ENCODE data around the gene ETFA. TPM values are rescaled to one million over a fixed set of nuclear protein-coding genes. Genes with fewer than 3 reads are reported as not detected.

Gene ETFA
- polyA plus RNA-seq, 3 donors, result 153 to 173 (median 166) TPM

DNA sequence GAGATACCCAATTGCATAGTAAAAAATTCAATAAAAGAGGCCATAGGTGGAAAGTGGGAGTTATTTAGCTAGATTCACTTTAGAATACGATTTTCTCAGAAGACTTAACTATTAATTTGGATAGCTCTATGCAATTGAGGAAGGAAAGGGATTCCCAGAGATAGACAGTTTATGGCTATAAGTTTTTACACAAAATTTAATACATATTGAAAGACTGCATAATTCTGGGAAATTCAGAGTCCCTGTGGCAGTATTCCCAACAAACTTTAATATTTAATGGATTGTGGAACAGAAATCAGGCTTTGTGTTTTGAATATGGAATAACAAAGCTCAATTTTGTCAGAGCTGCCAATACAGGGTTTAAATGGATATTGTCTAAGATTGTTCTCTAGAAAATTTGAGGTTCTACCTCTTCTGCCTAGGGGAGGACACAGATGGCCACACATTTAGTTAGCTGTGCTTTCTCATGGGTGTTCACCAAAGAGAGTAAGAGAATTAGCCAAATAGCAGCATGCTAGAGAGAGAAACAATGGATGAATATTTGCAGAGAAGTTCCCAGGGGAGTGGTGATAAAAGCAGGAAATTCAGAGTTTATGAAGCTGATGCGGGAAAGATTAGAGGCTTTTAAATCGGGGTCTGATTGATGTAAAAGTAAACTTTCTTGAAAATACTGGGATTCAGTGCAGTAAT, 33.8 kb upstream of the ETFA start:
- peak in 1 of 11 donors; percentile 18 for DNase-seq (ENCODE audit: extremely low read depth in 1 of 11, low read depth in 9 of 11, low spot score in 4 of 11)

DNA sequence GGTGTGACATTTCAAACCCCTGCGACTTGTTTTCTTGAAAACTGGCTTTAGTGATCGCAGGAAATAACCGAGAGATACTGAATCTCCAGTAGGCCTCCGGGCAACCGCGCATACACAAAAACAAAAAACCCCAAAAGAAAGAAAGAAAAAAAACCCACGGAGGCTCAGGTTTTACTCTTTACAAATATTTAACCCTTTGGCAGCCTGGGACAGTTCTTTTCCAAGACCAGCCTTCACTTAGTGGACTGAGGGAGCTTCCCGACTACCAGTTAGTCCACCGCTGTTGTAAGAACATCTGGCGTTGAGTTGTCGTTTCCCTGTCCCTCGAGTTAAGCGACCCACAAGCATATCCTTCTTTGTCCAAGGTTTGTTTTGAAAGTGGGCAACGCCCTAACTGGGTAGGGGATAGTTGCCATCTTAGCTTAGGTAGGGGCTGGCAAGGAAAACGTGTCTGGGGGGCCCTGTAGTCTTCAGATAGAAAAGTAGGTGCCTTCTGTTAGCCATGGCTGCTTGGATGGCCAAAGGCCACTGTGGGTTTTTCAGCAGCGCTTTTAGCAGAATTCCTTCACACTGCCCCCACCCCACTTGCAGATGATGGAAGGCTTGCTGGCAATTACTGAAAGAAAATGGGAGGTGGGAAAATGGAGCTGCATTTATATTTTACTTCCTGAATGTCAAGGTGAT, 32.2 kb upstream of the ETFA start:
- peak in 1 of 11 donors; percentile 12 for DNase-seq (ENCODE audit: extremely low read depth in 1 of 11, low read depth in 9 of 11, low spot score in 4 of 11)

DNA sequence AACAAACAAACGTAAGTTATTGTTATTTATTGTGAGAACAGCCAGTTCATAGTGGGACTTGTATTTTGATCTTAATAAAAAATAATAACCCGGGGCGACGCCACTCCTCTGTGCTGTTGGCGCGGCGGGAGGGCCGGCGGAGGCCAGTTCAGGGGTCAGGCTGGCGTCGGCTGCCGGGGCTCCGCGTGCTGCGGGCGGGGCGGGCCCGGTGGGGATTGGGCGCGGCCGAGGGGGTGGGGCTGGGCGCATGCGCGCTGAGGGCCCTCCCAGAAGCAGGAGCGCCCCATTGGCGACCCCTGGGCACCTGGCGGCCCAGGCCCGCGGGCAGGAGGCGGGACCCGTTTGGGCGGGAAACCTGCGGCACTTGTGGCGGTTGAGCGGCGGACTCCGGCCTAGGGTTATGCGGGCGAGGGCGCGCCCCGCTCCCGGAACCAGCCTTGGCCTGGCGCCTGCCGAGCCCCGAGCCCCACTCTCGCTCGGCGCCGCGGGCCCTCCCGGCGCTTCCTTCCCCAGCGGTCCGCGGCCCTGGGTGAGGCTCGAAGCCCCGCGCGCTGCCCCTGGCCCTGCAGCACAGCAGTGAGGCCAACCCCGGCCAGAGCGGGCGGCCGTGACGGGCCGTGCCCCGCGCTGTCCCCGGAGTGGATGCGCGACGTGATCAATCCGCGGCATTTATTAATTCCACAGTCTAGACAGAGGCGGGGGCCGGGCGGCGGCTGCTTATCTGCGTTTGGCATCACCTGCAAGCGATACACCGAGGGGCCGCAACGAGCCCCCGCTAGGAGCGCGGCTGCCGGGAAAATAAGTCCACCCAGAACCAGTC, 31.3 kb upstream of the ETFA start:
- DNase-seq (ENCODE audit: extremely low read depth in 1 of 11, low read depth in 9 of 11, low spot score in 4 of 11), result no peak

- DNase-seq (ENCODE audit: extremely low read depth in 1 of 11, low read depth in 9 of 11, low spot score in 4 of 11), result peak in 1 of 11 donors; percentile 12
Measured at GRCh38 chr15:76342058-76342381, 30.8 kb upstream of the ETFA start.

GRCh38 chr15:76341366-76342057, 30.2 kb upstream of the ETFA start:
- DNase-seq (ENCODE audit: extremely low read depth in 1 of 11, low read depth in 9 of 11, low spot score in 4 of 11), result no peak

GRCh38 chr15:76340803-76341365, 29.6 kb upstream of the ETFA start:
- DNase-seq (ENCODE audit: extremely low read depth in 1 of 11, low read depth in 9 of 11, low spot score in 4 of 11), result peak in 1 of 11 donors; percentile 18

DNA sequence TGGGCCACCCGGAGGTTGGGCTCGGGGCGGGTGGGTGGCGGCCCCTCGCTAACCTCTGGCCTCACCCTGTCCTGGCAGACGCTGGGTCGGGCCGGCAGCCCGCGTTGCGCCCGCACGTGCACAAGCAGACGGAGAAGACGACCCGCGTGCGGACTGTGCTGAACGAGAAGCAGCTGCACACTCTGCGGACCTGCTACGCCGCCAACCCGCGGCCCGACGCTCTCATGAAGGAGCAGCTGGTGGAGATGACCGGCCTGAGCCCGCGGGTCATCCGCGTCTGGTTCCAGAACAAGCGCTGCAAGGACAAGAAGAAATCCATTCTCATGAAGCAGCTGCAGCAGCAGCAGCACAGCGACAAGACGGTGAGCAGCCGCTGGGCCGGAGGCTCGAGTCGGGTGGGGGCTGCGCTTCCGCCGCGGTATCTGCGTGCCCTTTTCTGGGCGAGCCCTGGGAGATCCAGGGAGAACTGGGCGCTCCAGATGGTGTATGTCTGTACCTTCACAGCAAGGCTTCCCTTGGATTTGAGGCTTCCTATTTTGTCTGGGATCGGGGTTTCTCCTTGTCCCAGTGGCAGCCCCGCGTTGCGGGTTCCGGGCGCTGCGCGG, 29.0 kb upstream of the ETFA start:
- DNase-seq (ENCODE audit: extremely low read depth in 1 of 11, low read depth in 9 of 11, low spot score in 4 of 11), result peak in 1 of 11 donors; percentile 42

GRCh38 chr15:76339305-76340197, 28.3 kb upstream of the ETFA start:
- peak in 1 of 11 donors; percentile 39 for DNase-seq (ENCODE audit: extremely low read depth in 1 of 11, low read depth in 9 of 11, low spot score in 4 of 11)

GRCh38 chr15:76338486-76339304, 27.4 kb upstream of the ETFA start:
- DNase-seq (ENCODE audit: extremely low read depth in 1 of 11, low read depth in 9 of 11, low spot score in 4 of 11), result peak in 1 of 11 donors; percentile 32

GRCh38 chr15:76337696-76338485, 26.6 kb upstream of the ETFA start:
- DNase-seq (ENCODE audit: extremely low read depth in 1 of 11, low read depth in 9 of 11, low spot score in 4 of 11), result peak in 1 of 11 donors; percentile 22

DNA sequence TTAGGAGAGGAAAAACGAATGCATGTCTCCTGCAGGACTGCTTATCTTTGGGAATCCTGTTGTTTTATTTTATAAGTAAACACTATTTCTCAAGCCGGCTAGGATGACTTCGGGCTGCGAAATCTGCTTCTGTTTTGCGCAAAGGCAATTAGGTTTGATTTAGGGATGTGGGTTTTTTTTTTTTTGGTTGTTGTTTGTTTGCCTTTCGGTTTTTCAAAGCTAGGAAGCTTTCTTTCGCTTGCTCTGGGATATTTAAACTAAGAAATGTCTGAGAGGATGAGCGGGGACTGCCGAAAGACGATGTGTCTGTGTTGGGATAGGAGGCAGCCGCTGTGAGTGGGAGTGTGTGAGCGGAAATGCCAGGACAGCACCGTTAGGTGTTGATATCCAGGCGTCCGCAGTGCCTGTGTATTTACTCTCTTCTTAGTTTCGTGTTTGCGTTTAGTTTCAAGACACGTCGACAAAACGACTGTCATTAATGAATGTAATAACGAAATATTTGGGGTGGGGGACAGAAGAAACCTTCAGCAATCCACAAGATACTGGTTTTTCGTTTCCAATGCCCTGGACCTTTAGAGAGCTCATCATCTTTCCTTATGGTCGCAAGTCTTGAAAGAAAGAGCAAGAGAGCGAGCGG, 25.9 kb upstream of the ETFA start:
- peak in 1 of 11 donors; percentile 42 for DNase-seq (ENCODE audit: extremely low read depth in 1 of 11, low read depth in 9 of 11, low spot score in 4 of 11)

DNA sequence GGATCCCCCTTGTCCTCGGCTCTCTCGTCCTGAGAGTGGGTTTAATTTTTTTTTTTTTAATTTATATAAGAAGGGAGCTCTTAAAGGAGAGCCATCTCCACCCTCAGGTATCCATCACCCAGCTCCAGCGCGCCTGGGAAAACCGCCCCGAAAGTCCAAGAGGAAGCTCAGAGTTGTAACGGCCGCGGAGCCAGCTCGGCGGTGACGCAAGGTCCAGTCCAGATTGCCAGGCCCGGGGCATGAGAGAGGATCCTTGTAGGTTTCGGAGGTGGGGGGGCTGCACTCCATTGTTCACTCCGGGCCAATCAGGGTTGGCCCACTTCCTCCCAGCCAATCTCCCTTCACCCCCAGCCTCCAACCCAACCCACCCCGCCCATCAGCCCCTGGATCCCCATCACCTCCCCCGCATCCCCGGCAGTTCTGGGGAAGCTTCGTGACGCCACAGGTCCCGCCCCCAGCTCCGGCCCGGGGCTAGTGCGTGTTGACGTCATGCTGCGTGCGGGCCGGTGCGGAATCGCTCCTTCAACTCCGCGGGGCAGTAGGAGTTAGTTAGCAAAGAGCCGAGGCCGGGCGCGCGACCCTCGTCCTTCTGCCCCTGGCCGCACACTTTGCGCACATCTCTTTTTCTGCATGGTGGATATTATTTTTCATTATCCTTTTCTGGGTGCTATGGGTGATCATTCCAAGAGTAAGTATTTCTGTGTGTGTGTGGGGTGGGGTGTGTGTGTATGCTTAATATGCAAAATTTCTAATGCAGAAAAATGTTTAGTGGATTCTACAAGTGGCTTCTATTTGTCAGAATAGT, 25.2 kb upstream of the ETFA start, which contains the start of gene ISL2:
Gene ISL2 (plus strand): TSS at position 520 of the 805 bp plus-strand sequence. CDS start 111 bp downstream, at position 631.
- no peak for DNase-seq (ENCODE audit: extremely low read depth in 1 of 11, low read depth in 9 of 11, low spot score in 4 of 11)

GRCh38 chr15:76335307-76336253, 24.3 kb upstream of the ETFA start:
- DNase-seq (ENCODE audit: extremely low read depth in 1 of 11, low read depth in 9 of 11, low spot score in 4 of 11), result peak in 1 of 11 donors; percentile 42

Data from renal cortex interstitium (tissue), 11 donors.